HUES6 (cell line): ENCODE data around the gene DCLRE1A.
"Not testable (repeated sequence)": the region's sequence is repeated elsewhere in the genome, so short reads cannot be mapped to it uniquely, and the experiment has no call there.

Source experiments
- H3K27ac ChIP-seq: 2 replicates; pipeline ENCODE4 v1.7.0; 2013; ENCODE audit warnings: low read depth, mild to moderate bottlenecking, low read length, inconsistent platforms
- H3K27me3 ChIP-seq: 2 replicates; pipeline ENCODE4 v1.6.1; 2013; ENCODE audit warnings: low read length; ENCODE audit not compliant: control insufficient read depth, insufficient read depth
- H3K36me3 ChIP-seq: 2 replicates; pipeline ENCODE4 v1.6.1; 2013; ENCODE audit warnings: low read length; ENCODE audit not compliant: control insufficient read depth, insufficient read depth
- H3K4me1 ChIP-seq: 2 replicates; pipeline ENCODE4 v1.6.1; 2013; ENCODE audit warnings: low read length; ENCODE audit not compliant: control insufficient read depth, insufficient read depth
- H3K4me3 ChIP-seq: 2 replicates; pipeline ENCODE4 v1.5.1; 2013; ENCODE audit warnings: low read depth, low read length
- H3K9ac ChIP-seq: one replicate; pipeline ENCODE4 v1.6.1; 2013; ENCODE audit warnings: mild to moderate bottlenecking, low read length
- H3K9me3 ChIP-seq: 2 replicates; pipeline ENCODE4 v1.6.1; 2013; ENCODE audit warnings: low read depth, low read length; ENCODE audit not compliant: control insufficient read depth, insufficient read depth

The DCLRE1A gene

GRCh38 chr10:113823389-113823788, 30.5 kb downstream of the DCLRE1A start:
- no peak overlapping the region for H3K9ac ChIP-seq
- H3K9me3 ChIP-seq = no peaks in the 10 kb centered on the region
- H3K36me3 ChIP-seq = no peaks in the 10 kb centered on the region
- H3K27me3 ChIP-seq = no peaks in the 10 kb centered on the region
- H3K27ac ChIP-seq = no peak overlapping the region
- H3K4me3 ChIP-seq = no peak overlapping the region
- H3K4me1 ChIP-seq = peaks cover 20% of the 10 kb centered on the region

GRCh38 chr10:113822174-113822573, 31.7 kb downstream of the DCLRE1A start:
- no peaks in the 10 kb centered on the region for H3K36me3 ChIP-seq
- H3K27ac ChIP-seq = no peak overlapping the region

GRCh38 chr10:113821306-113821705, 32.6 kb downstream of the DCLRE1A start:
- H3K27ac ChIP-seq, H3K4me3 ChIP-seq, H3K27me3 ChIP-seq, H3K9ac ChIP-seq, H3K36me3 ChIP-seq, H3K9me3 ChIP-seq: not testable (repeated sequence)
- peaks cover 20% of the 10 kb centered on the region for H3K4me1 ChIP-seq

More at GRCh38 chr10:113822174-113822573, 31.7 kb downstream of the DCLRE1A start:
- no peaks in the 10 kb centered on the region for H3K27me3 ChIP-seq
- H3K9me3 ChIP-seq = no peaks in the 10 kb centered on the region
- no peak overlapping the region for H3K9ac ChIP-seq
- H3K4me3 ChIP-seq = no peak overlapping the region
- H3K4me1 ChIP-seq = peaks cover 20% of the 10 kb centered on the region

GRCh38 chr10:113820507-113820906, 33.4 kb downstream of the DCLRE1A start:
- no peaks in the 10 kb centered on the region for H3K27me3 ChIP-seq
- no peak overlapping the region for H3K27ac ChIP-seq
- H3K4me1 ChIP-seq = peaks cover 20% of the 10 kb centered on the region
- H3K9ac ChIP-seq = no peak overlapping the region
- no peak overlapping the region for H3K4me3 ChIP-seq
- no peaks in the 10 kb centered on the region for H3K9me3 ChIP-seq
- no peaks in the 10 kb centered on the region for H3K36me3 ChIP-seq

GRCh38 chr10:113819989-113820388, 33.9 kb downstream of the DCLRE1A start:
- Histone ChIP-seq H3K4me3 (no peak overlapping the region), H3K4me1 (peaks cover 20% of the 10 kb centered on the region), H3K9ac (no peak overlapping the region), H3K36me3 (no peaks in the 10 kb centered on the region), H3K27ac (no peak overlapping the region), H3K27me3 (no peaks in the 10 kb centered on the region), H3K9me3 (no peaks in the 10 kb centered on the region)

GRCh38 chr10:113814700-113815099, 39.2 kb downstream of the DCLRE1A start:
- not testable (repeated sequence) for H3K4me1 ChIP-seq, H3K36me3 ChIP-seq, H3K27ac ChIP-seq, H3K27me3 ChIP-seq, H3K4me3 ChIP-seq, H3K9me3 ChIP-seq, H3K9ac ChIP-seq

- no peak overlapping the region for H3K9ac ChIP-seq
Measured at GRCh38 chr10:113808168-113808567, 45.7 kb downstream of the DCLRE1A start.

GRCh38 chr10:113806503-113806902, 47.4 kb downstream of the DCLRE1A start:
- Histone ChIP-seq H3K4me1 (no peaks in the 10 kb centered on the region), H3K36me3 (no peaks in the 10 kb centered on the region), H3K4me3 (no peak overlapping the region), H3K27me3 (no peaks in the 10 kb centered on the region), H3K27ac (no peak overlapping the region), H3K9ac (no peak overlapping the region), H3K9me3 (no peaks in the 10 kb centered on the region)

More at GRCh38 chr10:113808168-113808567, 45.7 kb downstream of the DCLRE1A start:
- Histone ChIP-seq H3K27me3 (no peaks in the 10 kb centered on the region), H3K4me1 (no peaks in the 10 kb centered on the region), H3K4me3 (no peak overlapping the region), H3K9me3 (no peaks in the 10 kb centered on the region), H3K27ac (no peak overlapping the region), H3K36me3 (no peaks in the 10 kb centered on the region)

- no peaks in the 10 kb centered on the region for H3K36me3 ChIP-seq
- H3K4me1 ChIP-seq = no peaks in the 10 kb centered on the region
- no peak overlapping the region for H3K27ac ChIP-seq
- no peak overlapping the region for H3K9ac ChIP-seq
- no peak overlapping the region for H3K4me3 ChIP-seq
- no peaks in the 10 kb centered on the region for H3K9me3 ChIP-seq
- no peaks in the 10 kb centered on the region for H3K27me3 ChIP-seq
Measured at GRCh38 chr10:113802997-113803396, 50.9 kb downstream of the DCLRE1A start.

GRCh38 chr10:113801569-113801968, 52.3 kb downstream of the DCLRE1A start:
- Histone ChIP-seq H3K27ac (no peak overlapping the region), H3K9me3 (no peaks in the 10 kb centered on the region), H3K4me1 (no peaks in the 10 kb centered on the region), H3K4me3 (no peak overlapping the region), H3K9ac (no peak overlapping the region), H3K27me3 (no peaks in the 10 kb centered on the region), H3K36me3 (no peaks in the 10 kb centered on the region)

- Histone ChIP-seq H3K9ac (no peak overlapping the region), H3K36me3 (no peaks in the 10 kb centered on the region), H3K27me3 (no peaks in the 10 kb centered on the region; the same call in 1 of the 2 replicates), H3K9me3 (no peaks in the 10 kb centered on the region), H3K27ac (no peak overlapping the region), H3K4me3 (no peak overlapping the region), H3K4me1 (no peaks in the 10 kb centered on the region)
Measured at GRCh38 chr10:113791691-113792090, 62.2 kb downstream of the DCLRE1A start.

GRCh38 chr10:113788604-113789083, 65.2 kb downstream of the DCLRE1A start:
- H3K27me3 ChIP-seq = no peaks in the 10 kb centered on the region
- H3K9ac ChIP-seq = no peak overlapping the region
- no peaks in the 10 kb centered on the region for H3K4me1 ChIP-seq
- H3K27ac ChIP-seq = no peak overlapping the region
- H3K4me3 ChIP-seq = no peak overlapping the region
- no peaks in the 10 kb centered on the region for H3K9me3 ChIP-seq
- H3K36me3 ChIP-seq = no peaks in the 10 kb centered on the region
